ENCODE data around the gene SIGLEC6. TPM values are rescaled to one million over a fixed set of nuclear protein-coding genes. Genes with fewer than 3 reads are reported as not detected.

Gene SIGLEC6
- total RNA-seq, 6 experiments from 2014 or later, result not detected

GRCh38 chr19:51488491-51488890 is 43.0 kb downstream of the SIGLEC6 start:
- no peaks in the 10 kb centered on the region for H3K9me3 ChIP-seq
- no peak overlapping the region for H3K27ac ChIP-seq
- TF ChIP-seq POLR2A (IDR thresholded peaks at IDR 0.05), result no peak
- TF ChIP-seq CTCF (IDR thresholded peaks at IDR 0.05), result no peak
- 73% methylated on average over 3 of the region's 3 CpGs for WGBS (ENCODE audit: insufficient coverage, low coverage, low lambda C conversion rate, missing lambda C conversion rate)
- no peaks in the 10 kb centered on the region for H3K27me3 ChIP-seq
- ATAC-seq, result no peak
- intact Hi-C loops (cut with DNase I), result loop anchor here in 1 of 2 donors (10.0 kb wide), 1 partner anchor 166 kb away; no protein-coding TSS in a partner anchor
- no peak overlapping the region for H3K4me3 ChIP-seq
- H3K36me3 ChIP-seq, result no peaks in the 10 kb centered on the region
- DNase-seq, result no peak
- no peaks in the 10 kb centered on the region for H3K4me1 ChIP-seq

GRCh38 chr19:51485960-51486660 is 45.4 kb downstream of the SIGLEC6 start:
- ATAC-seq (no peak), DNase-seq (no peak)
- Histone ChIP-seq H3K36me3 (no peaks in the 10 kb centered on the region), H3K27ac (no peak overlapping the region), H3K4me3 (no peak overlapping the region), H3K27me3 (no peaks in the 10 kb centered on the region), H3K4me1 (no peaks in the 10 kb centered on the region), H3K9me3 (no peaks in the 10 kb centered on the region)
- intact Hi-C loops (cut with DNase I), result loop anchor here in 1 of 2 donors (10.0 kb wide), 1 partner anchor 169 kb away; no protein-coding TSS in a partner anchor
- WGBS (ENCODE audit: insufficient coverage, low coverage, low lambda C conversion rate, missing lambda C conversion rate), result 47% methylated on average over 3 of the region's 5 CpGs
- TF ChIP-seq POLR2A (IDR thresholded peaks at IDR 0.05) (no peak), CTCF (IDR thresholded peaks at IDR 0.05) (no peak)

GRCh38 chr19:51480590-51480989 is 50.9 kb downstream of the SIGLEC6 start:
- DNase-seq, result no peak
- Histone ChIP-seq H3K9me3 (no peaks in the 10 kb centered on the region), H3K4me3 (no peak overlapping the region), H3K36me3 (no peaks in the 10 kb centered on the region), H3K27ac (no peak overlapping the region), H3K27me3 (no peaks in the 10 kb centered on the region), H3K4me1 (no peaks in the 10 kb centered on the region)
- intact Hi-C loops (cut with DNase I), result loop anchor here in 1 of 2 donors (10.0 kb wide), 1 partner anchor 174 kb away; no protein-coding TSS in a partner anchor
- ATAC-seq, result no peak
- WGBS (ENCODE audit: insufficient coverage, low coverage, low lambda C conversion rate, missing lambda C conversion rate), result 27% methylated on average over 6 of the region's 8 CpGs
- TF ChIP-seq CTCF (IDR thresholded peaks at IDR 0.05) (no peak), POLR2A (IDR thresholded peaks at IDR 0.05) (no peak)

- intact Hi-C loops (cut with DNase I), result loop anchor here in 1 of 2 donors (10.0 kb wide), 1 partner anchor 175 kb away; no protein-coding TSS in a partner anchor
- no peak for DNase-seq
These were observed 51.7 kb downstream of the SIGLEC6 start for GRCh38 chr19:51479531-51480331.

More at GRCh38 chr19:51479531-51480331, 51.7 kb downstream of the SIGLEC6 start:
- TF ChIP-seq POLR2A (IDR thresholded peaks at IDR 0.05) (no peak), CTCF (IDR thresholded peaks at IDR 0.05) (no peak)
- no peaks in the 10 kb centered on the region for H3K4me1 ChIP-seq
- 62% methylated on average over 12 of the region's 12 CpGs for WGBS (ENCODE audit: insufficient coverage, low coverage, low lambda C conversion rate, missing lambda C conversion rate)
- ATAC-seq, result peak in 1 of 4 donors; percentile 20
- H3K27me3 ChIP-seq, result no peaks in the 10 kb centered on the region
- H3K36me3 ChIP-seq, result no peaks in the 10 kb centered on the region
- H3K4me3 ChIP-seq, result no peak overlapping the region
- no peak overlapping the region for H3K27ac ChIP-seq
- no peaks in the 10 kb centered on the region for H3K9me3 ChIP-seq
